IMR-90 (cell line): Measurements from ENCODE around the gene PARL. TPM values are rescaled to one million over a fixed set of nuclear protein-coding genes. Genes with fewer than 3 reads are reported as not detected.

Experiments used
- ATAC-seq: fragments of 200-7000 bp; cut with Tn5 transposase; 2 replicates; pipeline ENCODE4 v1.9.1; 2020; ENCODE audit warnings: low read depth, mild to moderate bottlenecking, moderate library complexity
- BruUV-seq: library from RNA; stranded (reverse); fragments of 400-500 nt; replicated peaks from 2 replicates; lab custom pipeline; 2021; lab: Mats Ljungman, UMichigan
- CTCF ChIA-PET: fragments of 300-600 bp; formaldehyde crosslinking; extraction: SDS; loops from one replicate; lab custom pipeline; 2021; ENCODE audit warnings: antibody characterized with exemption; lab: Yijun Ruan, JAX
- POLR2A ChIA-PET: fragments of 300-600 bp; sonication (Branson Sonifier 250); formaldehyde crosslinking; loops from one replicate; lab custom pipeline; 2022; ENCODE audit warnings: antibody characterized with exemption; ENCODE audit not compliant: unreplicated experiment; lab: Charles Lee
- DNase-seq: peaks from one replicate; pipeline ENCODE4 v3.0.0; 2013
- H2AFZ ChIP-seq: replicated peaks from 2 replicates; pipeline ENCODE3; 2013; ENCODE audit warnings: low read length, mild to moderate bottlenecking; ENCODE audit not compliant: poor library complexity
- H2AK5ac ChIP-seq: 2 replicates; pipeline ENCODE4 v1.6.1; 2013; ENCODE audit warnings: low read depth, low read length, inconsistent platforms
- H2AK9ac ChIP-seq: replicated peaks from 2 replicates; pipeline ENCODE3; 2013; ENCODE audit warnings: mild to moderate bottlenecking, low read depth, low read length, moderate library complexity; ENCODE audit not compliant: poor library complexity
- H2BK120ac ChIP-seq: 2 replicates; pipeline ENCODE4 v1.6.1; 2013; ENCODE audit warnings: low read depth, low read length, inconsistent platforms
- H2BK15ac ChIP-seq: 3 replicates; pipeline ENCODE4 v1.6.1; 2013; ENCODE audit warnings: low read depth, low read length, inconsistent platforms
- H2BK20ac ChIP-seq: 2 replicates; pipeline ENCODE4 v1.6.1; 2013; ENCODE audit warnings: low read depth, mild to moderate bottlenecking, inconsistent platforms, low read length, moderate library complexity
- H2BK5ac ChIP-seq: 2 replicates; pipeline ENCODE4 v1.6.1; 2013; ENCODE audit warnings: mild to moderate bottlenecking, low read depth, low read length, inconsistent platforms; ENCODE audit not compliant: poor library complexity, severe bottlenecking
- H3K14ac ChIP-seq: replicated peaks from 2 replicates; pipeline ENCODE4 v1.6.1; 2013; ENCODE audit warnings: low read depth, low read length, inconsistent platforms
- H3K18ac ChIP-seq: 2 replicates; pipeline ENCODE4 v1.6.1; 2013; ENCODE audit warnings: low read depth, low read length, control low read depth
- H3K23ac ChIP-seq: 2 replicates; pipeline ENCODE4 v1.6.1; 2013; ENCODE audit warnings: low read depth, low read length, inconsistent platforms
- H3K27ac ChIP-seq: 2 replicates; pipeline ENCODE4 v1.5.1; 2013; ENCODE audit warnings: mild to moderate bottlenecking, control low read depth, low read length; ENCODE audit not compliant: insufficient read depth
- H3K27me3 ChIP-seq: 2 replicates; pipeline ENCODE4 v1.6.1; 2013; ENCODE audit warnings: low read length; ENCODE audit not compliant: control insufficient read depth, insufficient read depth
- H3K36me3 ChIP-seq: 2 replicates; pipeline ENCODE4 v1.6.1; 2013; ENCODE audit warnings: low read length, mixed read lengths; ENCODE audit not compliant: control insufficient read depth, insufficient read depth
- H3K4ac ChIP-seq: 2 replicates; pipeline ENCODE4 v1.6.1; 2013; ENCODE audit warnings: low read depth, low read length, inconsistent platforms
- H3K4me1 ChIP-seq: 2 replicates; pipeline ENCODE4 v1.6.1; 2013; ENCODE audit warnings: low read length, mixed read lengths; ENCODE audit not compliant: control insufficient read depth, insufficient read depth
- H3K4me2 ChIP-seq: 2 replicates; pipeline ENCODE4 v1.6.1; 2013; ENCODE audit warnings: low read depth, mild to moderate bottlenecking, control low read depth, low read length, moderate library complexity
- H3K4me3 ChIP-seq: 2 replicates; pipeline ENCODE4 v1.5.1; 2013; ENCODE audit warnings: low read depth, mild to moderate bottlenecking, control low read depth, low read length, moderate library complexity; ENCODE audit not compliant: insufficient read depth
- H3K56ac ChIP-seq: 2 replicates; pipeline ENCODE4 v1.6.1; 2013; ENCODE audit warnings: low read length, inconsistent platforms; ENCODE audit not compliant: insufficient read depth; ENCODE audit errors: extremely low read depth
- H3K79me1 ChIP-seq, 2 experiments: 2 replicates each; pipeline ENCODE4 v1.6.1; 2013; ENCODE audit warnings: low read length in 2 of 2, inconsistent platforms in 1 of 2, low read depth in 1 of 2
- H3K9ac ChIP-seq: 2 replicates; pipeline ENCODE4 v1.6.1; 2013; ENCODE audit warnings: low read depth, low read length, control low read depth
- H3K9me1 ChIP-seq: 2 replicates; pipeline ENCODE4 v1.6.1; 2013; ENCODE audit warnings: low read length, inconsistent platforms; ENCODE audit not compliant: insufficient read depth
- H3K9me3 ChIP-seq: 2 replicates; pipeline ENCODE4 v1.6.1; 2013; ENCODE audit warnings: low read length; ENCODE audit not compliant: control insufficient read depth, insufficient read depth
- H4K20me1 ChIP-seq: 2 replicates; pipeline ENCODE4 v1.6.1; 2013; ENCODE audit warnings: low read length, inconsistent platforms; ENCODE audit not compliant: insufficient read depth
- H4K5ac ChIP-seq: 2 replicates; pipeline ENCODE4 v1.6.1; 2013; ENCODE audit warnings: mild to moderate bottlenecking, low read depth, low read length, control low read depth
- H4K8ac ChIP-seq, 2 experiments: 2 replicates each; pipeline ENCODE4 v1.6.1; 2013; ENCODE audit warnings: low read depth in 2 of 2, low read length in 2 of 2, control low read depth in 1 of 2, inconsistent platforms in 1 of 2
- H4K91ac ChIP-seq: 2 replicates; pipeline ENCODE4 v1.6.1; 2013; ENCODE audit warnings: low read depth, low read length, inconsistent platforms; ENCODE audit not compliant: insufficient read depth
- BHLHE40 ChIP-seq: fragments of 150-350 bp; IDR thresholded peaks from 2 replicates; pipeline ENCODE4 v1.6.1; 2016; ENCODE audit warnings: mild to moderate bottlenecking, low read depth, low read length
- CEBPB ChIP-seq: IDR thresholded peaks from 2 replicates; pipeline ENCODE4 v1.6.1; 2012; ENCODE audit warnings: low read depth, low read length, improper control_type of control experiment
- CHD1 ChIP-seq: IDR thresholded peaks from 2 replicates; pipeline ENCODE4 v1.6.1; 2012; ENCODE audit warnings: low read depth, low read length, improper control_type of control experiment
- CTCF ChIP-seq: conservative IDR thresholded peaks from 2 replicates; pipeline ENCODE4 v1.5.1; 2012; ENCODE audit warnings: mild to moderate bottlenecking, low read depth, low read length, improper control_type of control experiment
- ELK1 ChIP-seq: fragments of 150-350 bp; IDR thresholded peaks from 2 replicates; pipeline ENCODE4 v1.6.1; 2016; ENCODE audit warnings: low read depth, mild to moderate bottlenecking, low read length, moderate library complexity, borderline replicate concordance
- FOS ChIP-seq: fragments of 150-350 bp; IDR thresholded peaks from 2 replicates; pipeline ENCODE4 v1.6.1; 2016; ENCODE audit warnings: low read depth, low read length
- MAFK ChIP-seq: IDR thresholded peaks from 2 replicates; pipeline ENCODE4 v1.6.1; 2012; ENCODE audit warnings: low read depth, low read length, improper control_type of control experiment
- MAZ ChIP-seq: IDR thresholded peaks from 2 replicates; pipeline ENCODE4 v1.6.1; 2012; ENCODE audit warnings: low read depth, mild to moderate bottlenecking, low read length, improper control_type of control experiment, moderate library complexity, borderline replicate concordance
- MXI1 ChIP-seq: IDR thresholded peaks from 2 replicates; pipeline ENCODE4 v1.6.1; 2012; ENCODE audit warnings: low read depth, mild to moderate bottlenecking, low read length, moderate library complexity, borderline replicate concordance
- NFE2L2 ChIP-seq: fragments of 150-350 bp; IDR thresholded peaks from 2 replicates; pipeline ENCODE4 v1.6.1; 2016; ENCODE audit warnings: low read depth, mild to moderate bottlenecking, low read length
- POLR2A ChIP-seq: IDR thresholded peaks from 2 replicates; pipeline ENCODE4 v1.6.1; 2012; ENCODE audit warnings: mild to moderate bottlenecking, low read depth, low read length
- RAD21 ChIP-seq: IDR thresholded peaks from 2 replicates; pipeline ENCODE4 v1.6.1; 2012; ENCODE audit warnings: low read length, improper control_type of control experiment
- RCOR1 ChIP-seq: IDR thresholded peaks from 2 replicates; pipeline ENCODE4 v1.6.1; 2012; ENCODE audit warnings: mild to moderate bottlenecking, low read length, improper control_type of control experiment; ENCODE audit not compliant: insufficient replicate concordance
- RFX5 ChIP-seq: IDR thresholded peaks from 2 replicates; pipeline ENCODE4 v1.8.0; 2012; ENCODE audit warnings: low read depth, mild to moderate bottlenecking, low read length, moderate library complexity
- SMC3 ChIP-seq: fragments of 150-350 bp; IDR thresholded peaks from 2 replicates; pipeline ENCODE4 v1.6.1; 2016; ENCODE audit warnings: low read depth, mild to moderate bottlenecking, antibody characterized with exemption, low read length, moderate library complexity
- USF2 ChIP-seq: fragments of 150-350 bp; IDR thresholded peaks from 2 replicates; pipeline ENCODE4 v1.6.1; 2017; ENCODE audit warnings: mild to moderate bottlenecking, antibody characterized with exemption, low read length, low read depth
- WGBS, 2 experiments: methylation state at CpG; one replicate each; pipeline versions ENCODE4 v1.1.5 to v1.1.7; 2013; ENCODE audit warnings: missing lambda C conversion rate in 2 of 2; ENCODE audit not compliant: insufficient read length in 1 of 2; ENCODE audit errors: extremely low coverage in 2 of 2; 5-methylcytosine and 5-hydroxymethylcytosine counted together
- dilution Hi-C: fragments of 300-500 bp; cut with HindIII; formaldehyde crosslinking; loops from one replicate; pipeline ENCODE4 v1.14.3; 2018; ENCODE audit warnings: low sequenced_read_pairs; ENCODE audit not compliant: unreplicated experiment
- in situ Hi-C: fragments of 300-500 bp; cut with MboI; formaldehyde crosslinking; loops from 3 replicates; pipeline ENCODE4 v1.14.3; 2019; ENCODE audit warnings: low sequenced_read_pairs, inconsistent platforms, mixed read lengths
- intact Hi-C: fragments of 100-400 bp; cut with micrococcal nuclease; formaldehyde crosslinking; loops from 2 replicates; pipeline ENCODE4 v1.10.0; 2022
- polyA plus RNA-seq, 3 experiments: library from polyadenylated mRNA; depleted of rRNA; stranded (reverse); fragments of >200 nt; gene quantifications; 2 replicates each; pipeline ENCODE4 v1.2.3, GENCODE V29; 2012; ENCODE audit warnings: low replicate concordance in 1 of 3
- total RNA-seq: library from RNA; depleted of rRNA; stranded (reverse); fragments of >200 nt; gene quantifications from 2 replicates; pipeline ENCODE4 v1.2.3, GENCODE V29; 2012

PARL gene
- total and polyA plus RNA-seq, 2 of the 4 experiments (the other 2 are of a cell fraction) = 35.5 to 42.6 TPM

GRCh38 chr3:183797996-183798395 lies 86.7 kb downstream of the PARL start:
- Histone ChIP-seq H2AK5ac (no peak overlapping the region), H3K27me3 (no peaks in the 10 kb centered on the region), H3K9me1 (no peaks in the 10 kb centered on the region), H2BK20ac (no peak overlapping the region), H3K56ac (no peak overlapping the region), H2BK120ac (no peak overlapping the region), H3K14ac (no peak overlapping the region), H3K4ac (no peak overlapping the region), H4K20me1 (peaks cover 2% of the 10 kb centered on the region; the same call in 1 of the 2 replicates), H3K9ac (no peak overlapping the region), H3K36me3 (peaks cover 55% of the 10 kb centered on the region), H3K23ac (no peak overlapping the region), H3K4me2 (no peak overlapping the region), H4K91ac (no peak overlapping the region), H3K18ac (no peak overlapping the region), H3K4me3 (no peak overlapping the region), H2AFZ (peak overlapping the region; percentile 11), H3K27ac (no peak overlapping the region), H2BK15ac (no peak overlapping the region), H4K8ac (no peak overlapping the region), H3K79me1 (peaks cover 7 to 14% of the 10 kb centered on the region in 2 experiments), H2AK9ac (no peak overlapping the region), H4K5ac (no peak overlapping the region), H3K4me1 (no peaks in the 10 kb centered on the region), H2BK5ac (no peak overlapping the region), H3K9me3 (no peaks in the 10 kb centered on the region)
- intact Hi-C loops (no loop called here), in situ Hi-C loops (no loop called here), dilution Hi-C loops (no loop called here)
- CTCF ChIA-PET = no interaction called here
- TF ChIP-seq FOS = no peak
- TF ChIP-seq RAD21 = no peak
- TF ChIP-seq NFE2L2 = no peak
- TF ChIP-seq CTCF = no peak
- TF ChIP-seq POLR2A = no peak
- no peak for TF ChIP-seq SMC3
- TF ChIP-seq USF2 = no peak
- TF ChIP-seq ELK1 = no peak
- no peak for TF ChIP-seq RCOR1
- no peak for TF ChIP-seq CHD1
- no peak for TF ChIP-seq CEBPB
- no peak for TF ChIP-seq MAZ
- no peak for TF ChIP-seq MAFK
- TF ChIP-seq BHLHE40 = no peak
- no peak for TF ChIP-seq RFX5
- TF ChIP-seq MXI1 = no peak
- BruUV-seq = no TSS peak
- WGBS, 2 experiments = 83% methylated on average over 5 of the region's 9 CpGs; no CpG with 5 or more reads in 1 of the 2 experiments
- ATAC-seq = no peak
- POLR2A ChIA-PET = no interaction called here
- DNase-seq = no peak
